Erythroblast (primary cell): ENCODE results near the gene SNAP29.

ENCODE experiments used
- GATA1 ChIP-seq: IDR thresholded peaks from 2 replicates; pipeline ENCODE4 v1.6.1; 2011; ENCODE audit warnings: low read depth, mild to moderate bottlenecking, control low read depth, low read length, moderate library complexity
- POLR2A ChIP-seq: IDR thresholded peaks from 2 replicates; pipeline ENCODE4 v1.6.1; 2011; ENCODE audit warnings: mild to moderate bottlenecking, low read length

GRCh38 chr22:20834206-20834605, 24.6 kb upstream of the SNAP29 start:
- TF ChIP-seq POLR2A = no peak
- TF ChIP-seq GATA1 = no peak
